A172 (cell line): ENCODE measurements around the gene MAMSTR. TPM values are rescaled to one million over a fixed set of nuclear protein-coding genes. Genes with fewer than 3 reads are reported as not detected.
A peak's percentile ranks its signal among the peaks of the same experiment; 100 is the strongest.
"Not testable (repeated sequence)": the region's sequence is repeated elsewhere in the genome, so short reads cannot be mapped to it uniquely, and the experiment has no call there.

Experiments
- DNase-seq: peaks from one replicate; pipeline ENCODE4 v3.0.0-alpha.2; 2015; ENCODE audit warnings: low spot score
- total RNA-seq: library from RNA; depleted of rRNA; stranded (reverse); fragments of >200 nt; shearing (Covaris generic); gene quantifications from 2 replicates; pipeline ENCODE4 v1.2.3, GENCODE V29; 2014; rRNA removed

MAMSTR gene
- total RNA-seq: 0.93 and 1.1 TPM in 2 replicates

DNA sequence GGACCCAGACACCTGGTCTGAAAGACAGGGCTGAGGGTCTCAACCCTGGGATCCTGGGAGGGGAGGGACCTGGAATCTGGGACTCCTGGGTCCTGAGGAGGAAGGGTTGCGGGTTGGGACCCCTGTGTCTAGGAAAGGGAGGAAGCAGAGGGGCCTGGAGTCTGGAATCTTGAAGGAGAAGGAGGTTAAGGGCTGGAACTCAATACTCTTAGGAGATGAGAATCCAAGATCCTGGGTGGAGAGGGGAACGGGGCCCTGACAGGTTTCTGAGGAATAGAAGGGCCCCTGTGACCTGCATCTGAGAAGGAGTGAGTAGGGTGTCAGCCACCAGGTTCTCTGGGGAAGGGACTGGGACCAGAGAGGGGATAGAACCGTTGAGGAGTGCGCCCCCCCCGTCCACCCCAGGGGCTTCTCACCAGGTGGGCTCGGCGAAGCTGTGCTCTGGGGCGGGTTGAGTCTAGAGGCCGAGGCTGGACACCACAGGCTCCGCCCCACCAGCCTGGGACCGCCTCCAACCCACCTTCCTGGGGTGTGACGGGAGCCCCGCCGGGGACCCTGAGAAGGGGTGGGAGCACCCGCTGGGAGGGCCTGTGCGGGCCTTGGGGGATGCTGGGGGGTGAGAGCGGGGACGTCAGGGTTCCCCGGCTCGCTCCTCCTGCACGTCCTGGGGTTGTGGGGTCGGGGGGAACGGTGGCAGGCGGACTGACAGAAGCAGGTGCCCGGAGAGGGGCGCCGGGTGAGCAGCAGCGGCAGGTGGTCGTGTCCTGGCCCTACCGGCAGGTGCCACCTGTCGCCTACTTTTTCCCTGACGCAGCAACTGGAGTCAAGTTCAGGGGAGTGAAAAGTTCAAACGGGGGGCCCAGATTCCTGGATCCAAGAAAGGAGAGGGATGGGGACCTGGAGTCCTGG, at the start of gene MAMSTR:
MAMSTR (minus strand) TSS at position 463 of the 909 bp plus-strand sequence. CDS start 694 bp downstream, outside the sequence.
- no peak for DNase-seq

GRCh38 chr19:48768994-48769713, 49.6 kb upstream of the MAMSTR start:
- DNase-seq: no peak

DNA sequence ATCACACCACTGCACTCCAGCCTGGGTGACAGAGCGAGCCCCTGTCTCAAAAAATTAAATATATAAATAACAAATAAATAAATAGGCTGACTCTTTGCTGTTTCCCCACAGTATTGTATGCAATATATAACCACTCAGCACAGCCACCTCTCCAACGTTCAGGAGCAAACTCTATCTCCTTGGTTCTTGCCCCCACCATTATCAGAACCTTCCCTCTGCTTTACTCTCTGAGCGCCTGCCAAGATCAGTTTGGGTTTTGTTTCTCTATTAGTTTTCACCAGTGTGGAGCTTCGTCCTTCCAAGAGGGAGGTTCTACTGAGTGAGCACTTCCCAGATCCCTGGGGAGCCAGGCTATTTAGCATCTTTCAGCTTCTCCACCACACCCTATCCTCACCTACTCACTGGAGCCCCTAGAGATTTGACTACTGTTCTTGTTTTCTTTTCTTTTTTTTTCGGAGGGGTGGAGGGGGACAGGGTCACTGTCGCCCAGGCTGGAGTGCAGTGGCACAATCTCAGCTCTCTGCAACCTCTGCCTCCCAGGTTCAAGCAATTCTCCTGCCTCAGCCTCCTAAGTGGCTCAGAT, 48.7 kb upstream of the MAMSTR start:
- DNase-seq: not testable (repeated sequence)

- not testable (repeated sequence) for DNase-seq
These were observed 46.3 kb upstream of the MAMSTR start for GRCh38 chr19:48765816-48766215.

- no peak for DNase-seq
These were observed 41.1 kb upstream of the MAMSTR start for GRCh38 chr19:48760504-48761205.

- no peak for DNase-seq
These were observed 38.2 kb upstream of the MAMSTR start for GRCh38 chr19:48757741-48758144.

GRCh38 chr19:48757089-48757675, 37.7 kb upstream of the MAMSTR start:
- no peak for DNase-seq

GRCh38 chr19:48756686-48757085, 37.2 kb upstream of the MAMSTR start:
- no peak for DNase-seq

DNA sequence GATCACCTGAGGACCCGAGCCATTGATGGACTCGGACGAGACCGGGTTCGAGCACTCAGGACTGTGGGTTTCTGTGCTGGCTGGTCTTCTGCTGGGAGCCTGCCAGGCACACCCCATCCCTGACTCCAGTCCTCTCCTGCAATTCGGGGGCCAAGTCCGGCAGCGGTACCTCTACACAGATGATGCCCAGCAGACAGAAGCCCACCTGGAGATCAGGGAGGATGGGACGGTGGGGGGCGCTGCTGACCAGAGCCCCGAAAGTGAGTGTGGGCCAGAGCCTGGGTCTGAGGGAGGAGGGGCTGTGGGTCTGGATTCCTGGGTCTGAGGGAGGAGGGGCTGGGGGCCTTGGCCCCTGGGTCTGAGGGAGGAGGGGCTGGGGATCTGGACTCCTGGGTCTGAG, 36.7 kb upstream of the MAMSTR start:
- DNase-seq: no peak

- DNase-seq: no peak
These were observed 36.3 kb upstream of the MAMSTR start for GRCh38 chr19:48755787-48756186.

DNA sequence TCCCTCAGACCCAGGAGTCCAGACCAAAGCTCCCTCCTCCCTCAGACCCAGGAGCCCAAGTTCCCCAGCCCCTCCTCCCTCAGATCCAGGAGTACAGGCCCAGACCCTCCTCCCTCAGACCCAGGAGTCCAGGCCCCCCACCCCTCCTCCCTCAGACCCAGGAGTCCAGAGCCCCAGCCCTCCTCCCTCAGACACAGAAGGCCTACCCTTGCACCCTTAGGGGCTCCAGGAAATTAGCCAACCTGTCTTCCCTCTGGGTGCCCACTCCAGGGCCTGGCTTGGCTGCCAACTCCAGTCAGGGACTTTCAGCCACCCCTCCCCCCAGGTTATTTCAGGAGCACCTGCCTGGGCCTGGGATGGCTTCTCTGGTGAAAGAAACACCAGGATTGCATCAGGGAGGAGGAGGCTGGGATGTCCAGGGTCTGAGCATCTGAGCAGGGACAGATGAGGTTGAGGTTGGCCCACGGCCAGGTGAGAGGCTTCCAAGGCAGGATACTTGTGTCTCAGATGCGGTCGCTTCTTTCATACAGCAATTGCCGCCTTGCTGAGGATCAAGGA, 35.6 kb upstream of the MAMSTR start, which contains the start of gene FGF21:
FGF21 (plus strand) TSS at position 441 of the 558 bp plus-strand sequence. CDS start 713 bp downstream, outside the sequence.
- DNase-seq: no peak

DNA sequence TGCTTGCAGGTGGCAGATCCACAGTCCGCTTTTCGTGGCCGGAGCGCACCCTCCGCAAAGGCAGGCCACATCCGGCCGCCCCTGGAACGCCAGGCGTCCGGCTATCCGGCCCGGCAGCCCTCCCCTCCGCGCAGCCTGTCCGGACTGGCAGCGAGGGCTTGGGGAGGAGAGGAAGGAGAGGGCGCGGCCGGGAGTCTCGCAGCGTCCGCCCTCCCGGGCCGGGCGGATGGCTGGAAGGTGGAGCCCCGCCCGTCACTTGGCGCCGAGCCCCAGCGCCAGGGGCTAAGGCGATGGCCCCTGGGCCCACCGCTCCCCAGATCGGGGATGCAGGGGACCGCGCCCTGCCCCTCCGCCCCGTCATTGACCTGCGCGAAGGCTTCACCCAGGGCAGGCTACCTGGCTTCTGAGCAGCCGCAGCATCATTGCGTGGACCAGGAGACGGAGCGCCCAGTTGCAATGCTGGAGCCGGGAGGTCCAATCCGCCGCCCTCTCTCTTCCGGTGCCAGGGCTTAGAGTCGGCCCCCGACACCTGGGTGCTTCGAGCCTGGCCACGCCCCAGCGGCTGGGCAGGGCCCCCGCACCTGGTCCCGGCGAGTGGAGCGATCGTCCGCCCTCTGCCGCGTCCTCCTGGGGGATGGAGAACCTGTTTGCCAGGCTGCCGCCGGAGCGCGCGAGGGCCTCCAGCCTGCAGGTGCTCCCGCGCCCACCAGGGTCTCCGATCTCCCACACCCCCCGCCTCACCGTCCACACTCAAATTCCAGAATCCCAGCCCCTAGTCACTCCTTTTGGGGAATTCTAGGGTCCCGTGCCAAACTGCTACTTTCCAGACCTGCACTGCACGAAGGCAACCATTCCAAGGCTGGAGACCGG, 33.2 kb upstream of the MAMSTR start, which contains the start of gene FUT1:
FUT1 (minus strand) TSS at position 146 of the 870 bp plus-strand sequence. CDS start 1,360 bp downstream, outside the sequence.
- peak; percentile 46 for DNase-seq

DNA sequence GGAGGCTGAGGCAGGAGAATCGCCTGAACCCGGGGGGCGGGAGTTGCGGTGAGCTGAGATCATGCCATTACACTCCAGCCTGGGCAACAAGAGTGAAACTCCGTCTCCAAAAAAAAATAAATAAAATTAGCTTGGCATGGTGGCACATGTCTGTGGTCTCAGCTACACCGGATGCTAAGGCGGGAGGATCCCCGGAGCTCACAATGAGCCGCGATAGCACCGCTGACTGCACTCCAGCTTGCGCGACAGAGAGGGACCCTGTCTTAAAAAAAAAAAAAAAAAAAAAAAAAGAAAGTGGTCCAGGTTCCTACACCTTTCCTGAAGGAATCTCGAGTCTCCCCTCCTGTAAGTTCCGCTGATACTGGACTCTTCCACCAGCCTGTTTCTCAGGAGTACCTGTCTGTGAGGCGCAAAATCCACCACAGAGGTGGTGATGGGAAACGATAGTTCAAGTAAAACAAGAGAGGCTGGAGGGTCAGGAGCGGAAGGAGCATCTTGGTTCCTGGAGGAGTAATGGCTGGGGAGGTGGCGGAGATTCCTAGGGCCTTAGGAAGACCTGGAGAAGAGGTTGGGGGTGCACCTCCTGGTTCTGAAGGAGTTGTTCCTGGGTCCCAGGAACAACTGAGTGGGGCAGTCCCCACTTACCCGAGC, 32.4 kb upstream of the MAMSTR start:
- DNase-seq: no peak

DNA sequence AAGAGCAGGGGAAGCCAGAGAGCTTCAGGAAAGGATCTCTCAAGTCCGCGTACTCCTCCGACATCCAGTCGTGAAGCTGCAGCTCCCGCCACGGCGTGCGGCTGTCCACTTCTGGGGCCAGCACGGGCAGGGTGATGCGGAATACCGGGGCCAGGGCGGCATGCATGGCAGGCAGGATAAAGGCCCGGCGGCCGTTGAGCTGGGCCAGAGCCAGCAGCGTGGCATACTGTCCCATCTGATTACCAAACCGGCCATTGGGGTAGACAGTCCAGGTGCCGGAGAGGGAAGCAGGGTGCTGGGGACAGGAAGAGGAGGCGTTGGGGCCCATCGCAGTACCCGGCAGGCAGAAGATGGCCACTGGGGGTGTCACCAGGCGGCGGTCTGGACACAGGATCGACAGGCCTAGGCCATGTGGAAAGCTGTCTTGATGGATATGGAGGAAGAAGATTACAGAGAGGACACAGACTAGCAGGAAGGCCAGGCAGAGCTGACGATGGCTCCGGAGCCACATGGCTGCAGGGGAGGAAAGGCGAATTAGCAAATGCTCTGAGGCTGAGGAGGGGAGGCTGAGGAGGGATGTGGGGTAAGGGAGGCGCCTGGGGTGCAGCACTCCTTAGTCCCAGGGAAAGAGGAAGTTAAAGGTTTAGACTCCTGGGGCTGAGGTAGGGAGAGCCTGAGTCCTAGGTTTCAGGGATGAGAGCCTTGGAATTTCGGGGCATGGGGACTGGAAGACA, 31.4 kb upstream of the MAMSTR start:
- DNase-seq: no peak

- no peak for DNase-seq
These were observed 30.8 kb upstream of the MAMSTR start for GRCh38 chr19:48750351-48750750.

GRCh38 chr19:48749571-48750198, 30.2 kb upstream of the MAMSTR start:
- no peak for DNase-seq

DNA sequence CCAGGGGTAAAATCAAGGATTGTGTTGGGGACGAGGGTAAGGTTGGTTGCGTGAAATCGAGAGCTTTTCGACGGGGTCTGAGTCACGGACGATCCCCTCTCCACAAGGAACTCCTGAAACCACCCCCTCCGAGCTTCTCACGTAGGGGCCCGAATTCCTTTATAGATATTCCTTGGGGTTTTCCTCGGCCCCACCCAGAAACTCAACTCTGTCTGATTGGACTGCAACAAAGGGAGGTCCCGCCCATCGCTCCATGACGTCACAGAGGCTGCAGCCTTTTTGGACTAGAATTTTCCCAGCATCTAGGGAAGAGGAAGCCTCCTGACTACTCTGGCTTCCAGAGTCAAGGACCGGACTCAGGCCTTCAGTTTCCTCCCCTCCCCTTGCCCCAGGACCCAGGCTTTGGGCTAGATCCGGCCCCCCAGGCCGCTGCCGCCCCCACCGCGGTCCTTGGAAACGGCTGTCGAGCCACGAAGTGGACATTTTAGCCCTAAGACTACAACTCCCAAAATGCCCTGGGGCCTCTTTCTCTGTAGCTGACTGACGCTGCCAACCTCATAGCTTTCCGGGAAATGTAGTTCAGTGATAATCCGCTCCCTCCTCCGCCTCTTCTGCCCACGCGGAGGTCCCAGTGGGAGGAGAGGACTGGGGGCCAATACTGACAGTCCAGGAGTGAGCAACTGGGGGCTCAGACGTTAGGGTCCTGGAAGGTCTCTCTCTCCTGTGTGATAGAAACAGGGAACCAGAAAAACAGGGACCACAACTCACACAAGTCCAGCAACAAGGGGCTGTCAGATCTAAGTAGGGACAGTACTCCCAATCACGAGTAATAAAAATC, 27.4 kb upstream of the MAMSTR start, which contains the start of gene IZUMO1:
IZUMO1 (minus strand) TSS at position 172 of the 838 bp plus-strand sequence. CDS start 1,050 bp downstream, outside the sequence.
- DNase-seq: peak; percentile 69
